ENCODE data around the gene ESRRA.
"Not testable (repeated sequence)": the region's sequence is repeated elsewhere in the genome, so short reads cannot be mapped to it uniquely, and the experiment has no call there.

The ESRRA gene

GRCh38 chr11:64305691-64306562, 603 bp downstream of the ESRRA start:
- Histone ChIP-seq H3K79me2 (ENCODE audit: insufficient read depth, low read depth) (peaks cover 33% of the 10 kb centered on the region), H3K27ac (peak overlapping the region; percentile 75), H3K4me1 (ENCODE audit: low read depth, poor library complexity, severe bottlenecking) (peaks cover 48% of the 10 kb centered on the region), H3K4me3 (IDR thresholded peaks at IDR 0.05; ENCODE audit: insufficient read depth, low read depth, low read length) (no peak overlapping the region), H2AFZ (ENCODE audit: low read depth) (peak overlapping the region; percentile 37), H3K27me3 (ENCODE audit: insufficient read depth, low read depth) (no peaks in the 10 kb centered on the region; the same call in 1 of the 2 replicates), H3K4me2 (peak overlapping the region; percentile 90), H4K20me1 (ENCODE audit: insufficient read depth) (no peaks in the 10 kb centered on the region), H3K36me3 (ENCODE audit: insufficient read depth) (no peaks in the 10 kb centered on the region), H3K9ac (peak overlapping the region; percentile 76)
- TF ChIP-seq CTCF (conservative IDR thresholded peaks at IDR 0.05; ENCODE audit: low read depth, low read length), result peak; percentile 47; the same call in 1 of the 2 replicates

GRCh38 chr11:64306563-64306875, 1.2 kb downstream of the ESRRA start:
- no peaks in the 10 kb centered on the region; the same call in 1 of the 2 replicates for H3K27me3 ChIP-seq (ENCODE audit: insufficient read depth, low read depth)
- H3K4me2 ChIP-seq, result peak overlapping the region; percentile 90
- TF ChIP-seq CTCF (conservative IDR thresholded peaks at IDR 0.05; ENCODE audit: low read depth, low read length), result no peak
- no peak overlapping the region for H3K4me3 ChIP-seq (IDR thresholded peaks at IDR 0.05; ENCODE audit: insufficient read depth, low read depth, low read length)
- H3K9ac ChIP-seq, result peak overlapping the region; percentile 76
- H3K79me2 ChIP-seq (ENCODE audit: insufficient read depth, low read depth), result peaks cover 36% of the 10 kb centered on the region
- peaks cover 42% of the 10 kb centered on the region for H3K4me1 ChIP-seq (ENCODE audit: low read depth, poor library complexity, severe bottlenecking)
- H2AFZ ChIP-seq (ENCODE audit: low read depth), result peak overlapping the region; percentile 37
- no peaks in the 10 kb centered on the region for H3K36me3 ChIP-seq (ENCODE audit: insufficient read depth)
- H3K27ac ChIP-seq, result peak overlapping the region; percentile 75
- H4K20me1 ChIP-seq (ENCODE audit: insufficient read depth), result no peaks in the 10 kb centered on the region

GRCh38 chr11:64306876-64307622, 1.7 kb downstream of the ESRRA start:
- H3K27me3 ChIP-seq (ENCODE audit: insufficient read depth, low read depth), result no peaks in the 10 kb centered on the region
- no peak overlapping the region for H2AFZ ChIP-seq (ENCODE audit: low read depth)
- H3K4me1 ChIP-seq (ENCODE audit: low read depth, poor library complexity, severe bottlenecking), result peaks cover 42% of the 10 kb centered on the region
- H4K20me1 ChIP-seq (ENCODE audit: insufficient read depth), result no peaks in the 10 kb centered on the region
- H3K9ac ChIP-seq, result peak overlapping the region; percentile 76; the same call in 1 of the 2 replicates
- H3K4me3 ChIP-seq (IDR thresholded peaks at IDR 0.05; ENCODE audit: insufficient read depth, low read depth, low read length), result no peak overlapping the region
- peaks cover 36% of the 10 kb centered on the region for H3K79me2 ChIP-seq (ENCODE audit: insufficient read depth, low read depth)
- TF ChIP-seq CTCF (conservative IDR thresholded peaks at IDR 0.05; ENCODE audit: low read depth, low read length), result no peak
- H3K4me2 ChIP-seq, result peak overlapping the region; percentile 90
- no peaks in the 10 kb centered on the region for H3K36me3 ChIP-seq (ENCODE audit: insufficient read depth)
- H3K27ac ChIP-seq, result peak overlapping the region; percentile 75

GRCh38 chr11:64307795-64308194, 2.5 kb downstream of the ESRRA start:
- Histone ChIP-seq H3K4me1 (ENCODE audit: low read depth, poor library complexity, severe bottlenecking) (peaks cover 41% of the 10 kb centered on the region), H3K27ac (peak overlapping the region; percentile 11; the same call in 1 of the 2 replicates), H3K79me2 (ENCODE audit: insufficient read depth, low read depth) (peaks cover 44% of the 10 kb centered on the region), H3K4me2 (0 out of 2 replicates have a peak overlapping the region, but pooled peaks have one; percentile 17)
- not testable (repeated sequence) for H2AFZ ChIP-seq (ENCODE audit: low read depth); H3K27me3 ChIP-seq (ENCODE audit: insufficient read depth, low read depth); H3K9ac ChIP-seq; H3K4me3 ChIP-seq (IDR thresholded peaks at IDR 0.05; ENCODE audit: insufficient read depth, low read depth, low read length); H4K20me1 ChIP-seq (ENCODE audit: insufficient read depth); H3K36me3 ChIP-seq (ENCODE audit: insufficient read depth)
